GM20000 (cell line): ENCODE measurements around the gene HDAC11.

Experiments used
- DNase-seq: peaks from one replicate; pipeline ENCODE4 v3.0.0; 2012; ENCODE audit warnings: low spot score
- CTCF ChIP-seq: IDR thresholded peaks from 2 replicates; pipeline ENCODE4 v1.5.1; 2012; ENCODE audit warnings: mild to moderate bottlenecking, control low read depth; ENCODE audit errors: extremely low read depth, missing control alignments

Gene HDAC11

GRCh38 chr3:13473020-13473419 is 7.1 kb upstream of the HDAC11 start:
- no peak for TF ChIP-seq CTCF
- no peak for DNase-seq

GRCh38 chr3:13474021-13474420 is 6.1 kb upstream of the HDAC11 start:
- no peak for TF ChIP-seq CTCF
- DNase-seq = no peak

- no peak for TF ChIP-seq CTCF
- DNase-seq = no peak
Observed at GRCh38 chr3:13474776-13475303, 5.3 kb upstream of the HDAC11 start.

GRCh38 chr3:13475871-13476590 is 4.1 kb upstream of the HDAC11 start:
- no peak for DNase-seq
- TF ChIP-seq CTCF = no peak

GRCh38 chr3:13477943-13478342 is 2.2 kb upstream of the HDAC11 start:
- no peak for TF ChIP-seq CTCF
- DNase-seq = no peak

- no peak for TF ChIP-seq CTCF
- no peak for DNase-seq
Observed at GRCh38 chr3:13479332-13479581, 849 bp upstream of the HDAC11 start.

GRCh38 chr3:13480340-13481318 is 523 bp downstream of the HDAC11 start:
- no peak for TF ChIP-seq CTCF
- no peak for DNase-seq
